PC-3 (cell line): ENCODE measurements around the gene FN3K. TPM values are rescaled to one million over a fixed set of nuclear protein-coding genes. Genes with fewer than 3 reads are reported as not detected.

Experiments
- ATAC-seq: fragments of 200-7000 bp; cut with Tn5 transposase; 2 replicates; pipeline ENCODE4 v1.9.1; 2020; ENCODE audit warnings: mild to moderate bottlenecking, moderate library complexity
- BruUV-seq: library from RNA; stranded (reverse); fragments of 400-500 nt; replicated peaks from 2 replicates; lab custom pipeline; 2021; lab: Mats Ljungman, UMichigan
- CTCF ChIA-PET: fragments of 300-600 bp; sonication (Branson Sonifier 250); formaldehyde crosslinking; loops from one replicate; lab custom pipeline; 2022; ENCODE audit warnings: antibody characterized with exemption; lab: Charles Lee
- POLR2A ChIA-PET: fragments of 300-600 bp; sonication (Branson Sonifier 250); formaldehyde crosslinking; loops from one replicate; lab custom pipeline; 2022; ENCODE audit warnings: antibody characterized with exemption; ENCODE audit not compliant: unreplicated experiment; lab: Charles Lee
- DNase-seq: peaks from one replicate; pipeline ENCODE4 v3.0.0-alpha.2; 2015
- H2AFZ ChIP-seq: fragments of 300-600 bp; sonication (generic); 2 replicates; pipeline ENCODE4 v1.6.0; 2016; ENCODE audit warnings: antibody characterized with exemption, low read length
- H3F3A ChIP-seq: fragments of 300-600 bp; sonication (generic); one replicate; pipeline ENCODE4 v1.6.0; 2017; ENCODE audit warnings: antibody characterized with exemption, low read length, control low read depth, mild to moderate bottlenecking; ENCODE audit not compliant: unreplicated experiment
- H3K27ac ChIP-seq: fragments of 300-600 bp; sonication (generic); 2 replicates; pipeline ENCODE4 v1.5.1; 2016; ENCODE audit warnings: mild to moderate bottlenecking, low read length
- H3K27me3 ChIP-seq: fragments of 300-600 bp; sonication (generic); 2 replicates; pipeline ENCODE4 v1.6.1; 2016; ENCODE audit warnings: low read length, mixed read lengths
- H3K36me3 ChIP-seq: fragments of 300-600 bp; sonication (generic); 2 replicates; pipeline ENCODE4 v1.6.1; 2016; ENCODE audit warnings: low read depth, mixed run types, low read length, mixed read lengths
- H3K4me1 ChIP-seq: fragments of 300-600 bp; sonication (generic); 2 replicates; pipeline ENCODE4 v1.5.1; 2016; ENCODE audit warnings: low read length; ENCODE audit not compliant: insufficient read depth
- H3K4me2 ChIP-seq: fragments of 300-600 bp; sonication (generic); 2 replicates; pipeline ENCODE4 v1.6.0; 2016; ENCODE audit warnings: low read length
- H3K4me3 ChIP-seq: fragments of 300-600 bp; sonication (generic); 2 replicates; pipeline ENCODE4 v1.5.1; 2016; ENCODE audit warnings: mild to moderate bottlenecking, low read length, mixed read lengths
- H3K79me2 ChIP-seq: fragments of 300-600 bp; sonication (generic); 2 replicates; pipeline ENCODE4 v1.6.1; 2017; ENCODE audit warnings: low read length, mixed read lengths
- H3K9ac ChIP-seq: fragments of 300-600 bp; sonication (generic); 2 replicates; pipeline ENCODE4 v1.6.0; 2016; ENCODE audit warnings: mild to moderate bottlenecking, low read length
- H3K9me2 ChIP-seq: fragments of 300-600 bp; sonication (generic); replicated peaks from 2 replicates; pipeline ENCODE4 v1.6.1; 2016; ENCODE audit warnings: mixed run types, low read length, mixed read lengths
- H3K9me3 ChIP-seq: fragments of 300-600 bp; sonication (generic); 2 replicates; pipeline ENCODE4 v1.6.1; 2016; ENCODE audit warnings: low read length, mixed read lengths
- H4K20me1 ChIP-seq: fragments of 300-600 bp; sonication (generic); 2 replicates; pipeline ENCODE4 v1.6.1; 2016; ENCODE audit warnings: low read length, mixed read lengths
- CTCF ChIP-seq: fragments of 300-600 bp; sonication (generic); conservative IDR thresholded peaks from 2 replicates; pipeline ENCODE4 v1.5.1; 2017; ENCODE audit warnings: antibody characterized with exemption, low read depth, mild to moderate bottlenecking, low read length
- EZH2 ChIP-seq: fragments of 300-600 bp; sonication (generic); IDR thresholded peaks from one replicate; pipeline ENCODE4 v1.6.1; 2017; ENCODE audit warnings: antibody characterized with exemption, mild to moderate bottlenecking, low read length; ENCODE audit not compliant: unreplicated experiment
- EZH2phosphoT487 ChIP-seq: fragments of 300-600 bp; sonication (generic); IDR thresholded peaks from 2 replicates; pipeline ENCODE4 v1.6.1; 2018; ENCODE audit warnings: mild to moderate bottlenecking, antibody characterized with exemption, low read length, borderline replicate concordance
- intact Hi-C: fragments of 100-400 bp; cut with micrococcal nuclease; formaldehyde crosslinking; loops from 2 replicates; pipeline ENCODE4 v1.9.0; 2023
- total RNA-seq: library from RNA; depleted of rRNA; stranded (reverse); fragments of >200 nt; gene quantifications from 2 replicates; pipeline ENCODE4 v1.2.3, GENCODE V29; 2014

FN3K gene
- total RNA-seq, 1 experiment from 2014 or later, result 8.4 TPM

- Histone ChIP-seq H3K4me3 (no peak overlapping the region), H3K27ac (no peak overlapping the region), H3F3A (no peaks in the 10 kb centered on the region), H3K36me3 (no peaks in the 10 kb centered on the region; the same call in 1 of the 2 replicates), H3K9ac (no peak overlapping the region), H2AFZ (no peak overlapping the region), H4K20me1 (no peaks in the 10 kb centered on the region), H3K4me1 (no peaks in the 10 kb centered on the region; the same call in 1 of the 2 replicates), H3K27me3 (no peaks in the 10 kb centered on the region), H3K9me3 (no peaks in the 10 kb centered on the region), H3K79me2 (no peaks in the 10 kb centered on the region), H3K4me2 (no peak overlapping the region), H3K9me2 (no peaks in the 10 kb centered on the region)
- intact Hi-C loops, result no loop called here
- ChIA-PET CTCF (no interaction called here), POLR2A (no interaction called here)
- BruUV-seq, result no TSS peak
- no peak for DNase-seq
- ATAC-seq, result no peak
- no peak for TF ChIP-seq CTCF
- TF ChIP-seq EZH2phosphoT487, result no peak
- no peak for TF ChIP-seq EZH2
Observed at GRCh38 chr17:82693168-82693867, 42.1 kb upstream of the FN3K start.

- intact Hi-C loops, result no loop called here
- H3K4me2 ChIP-seq, result no peak overlapping the region
- BruUV-seq, result no TSS peak
- no peaks in the 10 kb centered on the region; the same call in 1 of the 2 replicates for H3K36me3 ChIP-seq
- H4K20me1 ChIP-seq, result no peaks in the 10 kb centered on the region
- no peaks in the 10 kb centered on the region for H3K9me3 ChIP-seq
- no peak overlapping the region for H2AFZ ChIP-seq
- H3K79me2 ChIP-seq, result no peaks in the 10 kb centered on the region
- peaks cover 5% of the 10 kb centered on the region; the same call in 1 of the 2 replicates for H3K4me1 ChIP-seq
- no peak overlapping the region for H3K27ac ChIP-seq
- no peaks in the 10 kb centered on the region for H3K27me3 ChIP-seq
- no peaks in the 10 kb centered on the region for H3K9me2 ChIP-seq
- no peak overlapping the region for H3K9ac ChIP-seq
- CTCF ChIA-PET, result no interaction called here
- TF ChIP-seq EZH2phosphoT487 (no peak), CTCF (no peak), EZH2 (no peak)
- H3F3A ChIP-seq, result no peaks in the 10 kb centered on the region
- H3K4me3 ChIP-seq, result no peak overlapping the region
- POLR2A ChIA-PET, result no interaction called here
- ATAC-seq (no peak), DNase-seq (no peak)
Observed at GRCh38 chr17:82694647-82695046, 40.8 kb upstream of the FN3K start.

- no peak overlapping the region for H3K27ac ChIP-seq
- TF ChIP-seq CTCF (no peak), EZH2 (no peak), EZH2phosphoT487 (no peak)
- no peak overlapping the region for H3K9ac ChIP-seq
- intact Hi-C loops, result no loop called here
- H3K9me2 ChIP-seq, result no peaks in the 10 kb centered on the region
- H4K20me1 ChIP-seq, result no peaks in the 10 kb centered on the region
- no TSS peak for BruUV-seq
- ATAC-seq (no peak), DNase-seq (no peak)
- POLR2A ChIA-PET, result no interaction called here
- peaks cover 5% of the 10 kb centered on the region; the same call in 1 of the 2 replicates for H3K4me1 ChIP-seq
- H3K4me2 ChIP-seq, result no peak overlapping the region
- no peak overlapping the region for H2AFZ ChIP-seq
- no peaks in the 10 kb centered on the region for H3K9me3 ChIP-seq
- no peak overlapping the region for H3K4me3 ChIP-seq
- no peaks in the 10 kb centered on the region for H3F3A ChIP-seq
- CTCF ChIA-PET, result no interaction called here
- H3K27me3 ChIP-seq, result no peaks in the 10 kb centered on the region
- H3K36me3 ChIP-seq, result no peaks in the 10 kb centered on the region; the same call in 1 of the 2 replicates
- no peaks in the 10 kb centered on the region for H3K79me2 ChIP-seq
Observed at GRCh38 chr17:82696259-82696658, 39.2 kb upstream of the FN3K start.
